Measurements from ENCODE around the gene ARHGDIG. TPM values are rescaled to one million over a fixed set of nuclear protein-coding genes. Genes with fewer than 3 reads are reported as not detected.

The ARHGDIG gene
- total and polyA plus RNA-seq, 9 of the 15 experiments (the other 6 are each of a cell fraction or from before 2014, with no cell fraction given), result 0.36 to 2.5 (median 0.64) TPM; not detected in 2

DNA sequence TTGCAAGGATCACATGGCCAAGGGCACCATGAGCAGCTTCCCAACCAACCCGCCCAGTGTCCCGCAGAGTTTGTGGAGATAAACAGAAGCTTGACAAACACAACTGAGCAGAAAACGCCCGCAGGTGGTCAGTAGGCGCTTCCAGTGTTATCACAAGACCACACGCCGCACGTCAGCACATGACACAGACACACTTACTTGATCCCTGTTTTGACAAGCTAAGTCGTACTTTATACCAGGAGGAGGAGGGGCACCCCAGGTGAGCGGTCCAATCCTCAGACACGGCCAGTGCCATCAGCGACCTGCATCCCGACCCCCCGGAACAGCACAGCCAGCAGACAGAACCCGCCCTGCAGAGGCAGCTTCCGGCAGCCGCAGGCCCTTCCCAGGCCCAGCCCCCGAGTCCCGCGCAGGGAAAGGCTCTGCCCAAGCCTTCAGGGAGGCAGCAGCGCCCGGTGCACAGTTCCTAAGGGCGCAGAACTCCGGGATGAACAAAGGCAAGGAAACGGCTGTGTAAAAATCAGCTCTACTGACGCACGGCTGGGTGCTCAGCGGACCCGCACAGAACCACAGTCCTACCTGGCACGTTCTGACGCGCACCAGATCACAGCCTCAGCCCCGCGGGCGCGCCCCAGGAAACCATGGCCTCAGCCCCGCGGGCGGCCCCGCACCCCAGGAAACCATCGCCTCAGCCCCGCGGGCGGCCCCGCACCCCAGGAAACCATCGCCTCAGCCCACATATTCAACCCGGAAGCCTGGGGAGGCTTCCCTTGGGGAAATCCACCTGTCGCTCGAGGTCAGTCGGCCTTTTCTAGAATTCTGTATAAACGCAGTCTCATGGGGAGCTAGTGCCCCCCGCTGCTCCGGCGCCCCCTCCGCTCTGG is 44.3 kb downstream of the ARHGDIG start (continued):
- TF ChIP-seq, protein P1, sequence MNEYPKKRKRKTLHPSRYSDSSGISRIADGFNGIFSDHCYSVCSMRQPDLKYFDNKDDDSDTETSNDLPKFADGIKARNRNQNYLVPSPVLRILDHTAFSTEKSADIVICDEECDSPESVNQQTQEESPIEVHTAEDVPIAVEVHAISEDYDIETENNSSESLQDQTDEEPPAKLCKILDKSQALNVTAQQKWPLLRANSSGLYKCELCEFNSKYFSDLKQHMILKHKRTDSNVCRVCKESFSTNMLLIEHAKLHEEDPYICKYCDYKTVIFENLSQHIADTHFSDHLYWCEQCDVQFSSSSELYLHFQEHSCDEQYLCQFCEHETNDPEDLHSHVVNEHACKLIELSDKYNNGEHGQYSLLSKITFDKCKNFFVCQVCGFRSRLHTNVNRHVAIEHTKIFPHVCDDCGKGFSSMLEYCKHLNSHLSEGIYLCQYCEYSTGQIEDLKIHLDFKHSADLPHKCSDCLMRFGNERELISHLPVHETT (CRISPR knock-in tag; conservative IDR thresholded peaks at IDR 0.05 in 1 of 2, IDR thresholded peaks at IDR 0.05 in 1 of 2), result peak in 1 of 2 experiments; percentile 46; a peak in 1 of 4 replicates
- TF ChIP-seq GTF2E2 (tag; IDR thresholded peaks at IDR 0.05), result no peak
- TF ChIP-seq FOXK1 (CRISPR knock-in tag; IDR thresholded peaks at IDR 0.05; ENCODE audit: borderline replicate concordance), result no peak
- no peak for TF ChIP-seq ZNF121 (CRISPR knock-in tag; conservative IDR thresholded peaks at IDR 0.05)
- no peak for TF ChIP-seq ZC3H8 (IDR thresholded peaks at IDR 0.05)
- TF ChIP-seq POLR2B (IDR thresholded peaks at IDR 0.05; ENCODE audit: low read depth, partially characterized antibody), result no peak
- TF ChIP-seq U2AF2 (optimal IDR thresholded peaks at IDR 0.05; ENCODE audit: low read depth, low read length), result no peak
- peak; percentile 92 for TF ChIP-seq CXXC5 (CRISPR knock-in tag; IDR thresholded peaks at IDR 0.05)
- TF ChIP-seq RBM25 (IDR thresholded peaks at IDR 0.05; ENCODE audit: low read depth, low read length, severe bottlenecking), result no peak
- no peak for TF ChIP-seq PRMT5 (CRISPR knock-in tag; IDR thresholded peaks at IDR 0.05)
- TF ChIP-seq ARNT (IDR thresholded peaks at IDR 0.05), result no peak
- TF ChIP-seq, protein P2, sequence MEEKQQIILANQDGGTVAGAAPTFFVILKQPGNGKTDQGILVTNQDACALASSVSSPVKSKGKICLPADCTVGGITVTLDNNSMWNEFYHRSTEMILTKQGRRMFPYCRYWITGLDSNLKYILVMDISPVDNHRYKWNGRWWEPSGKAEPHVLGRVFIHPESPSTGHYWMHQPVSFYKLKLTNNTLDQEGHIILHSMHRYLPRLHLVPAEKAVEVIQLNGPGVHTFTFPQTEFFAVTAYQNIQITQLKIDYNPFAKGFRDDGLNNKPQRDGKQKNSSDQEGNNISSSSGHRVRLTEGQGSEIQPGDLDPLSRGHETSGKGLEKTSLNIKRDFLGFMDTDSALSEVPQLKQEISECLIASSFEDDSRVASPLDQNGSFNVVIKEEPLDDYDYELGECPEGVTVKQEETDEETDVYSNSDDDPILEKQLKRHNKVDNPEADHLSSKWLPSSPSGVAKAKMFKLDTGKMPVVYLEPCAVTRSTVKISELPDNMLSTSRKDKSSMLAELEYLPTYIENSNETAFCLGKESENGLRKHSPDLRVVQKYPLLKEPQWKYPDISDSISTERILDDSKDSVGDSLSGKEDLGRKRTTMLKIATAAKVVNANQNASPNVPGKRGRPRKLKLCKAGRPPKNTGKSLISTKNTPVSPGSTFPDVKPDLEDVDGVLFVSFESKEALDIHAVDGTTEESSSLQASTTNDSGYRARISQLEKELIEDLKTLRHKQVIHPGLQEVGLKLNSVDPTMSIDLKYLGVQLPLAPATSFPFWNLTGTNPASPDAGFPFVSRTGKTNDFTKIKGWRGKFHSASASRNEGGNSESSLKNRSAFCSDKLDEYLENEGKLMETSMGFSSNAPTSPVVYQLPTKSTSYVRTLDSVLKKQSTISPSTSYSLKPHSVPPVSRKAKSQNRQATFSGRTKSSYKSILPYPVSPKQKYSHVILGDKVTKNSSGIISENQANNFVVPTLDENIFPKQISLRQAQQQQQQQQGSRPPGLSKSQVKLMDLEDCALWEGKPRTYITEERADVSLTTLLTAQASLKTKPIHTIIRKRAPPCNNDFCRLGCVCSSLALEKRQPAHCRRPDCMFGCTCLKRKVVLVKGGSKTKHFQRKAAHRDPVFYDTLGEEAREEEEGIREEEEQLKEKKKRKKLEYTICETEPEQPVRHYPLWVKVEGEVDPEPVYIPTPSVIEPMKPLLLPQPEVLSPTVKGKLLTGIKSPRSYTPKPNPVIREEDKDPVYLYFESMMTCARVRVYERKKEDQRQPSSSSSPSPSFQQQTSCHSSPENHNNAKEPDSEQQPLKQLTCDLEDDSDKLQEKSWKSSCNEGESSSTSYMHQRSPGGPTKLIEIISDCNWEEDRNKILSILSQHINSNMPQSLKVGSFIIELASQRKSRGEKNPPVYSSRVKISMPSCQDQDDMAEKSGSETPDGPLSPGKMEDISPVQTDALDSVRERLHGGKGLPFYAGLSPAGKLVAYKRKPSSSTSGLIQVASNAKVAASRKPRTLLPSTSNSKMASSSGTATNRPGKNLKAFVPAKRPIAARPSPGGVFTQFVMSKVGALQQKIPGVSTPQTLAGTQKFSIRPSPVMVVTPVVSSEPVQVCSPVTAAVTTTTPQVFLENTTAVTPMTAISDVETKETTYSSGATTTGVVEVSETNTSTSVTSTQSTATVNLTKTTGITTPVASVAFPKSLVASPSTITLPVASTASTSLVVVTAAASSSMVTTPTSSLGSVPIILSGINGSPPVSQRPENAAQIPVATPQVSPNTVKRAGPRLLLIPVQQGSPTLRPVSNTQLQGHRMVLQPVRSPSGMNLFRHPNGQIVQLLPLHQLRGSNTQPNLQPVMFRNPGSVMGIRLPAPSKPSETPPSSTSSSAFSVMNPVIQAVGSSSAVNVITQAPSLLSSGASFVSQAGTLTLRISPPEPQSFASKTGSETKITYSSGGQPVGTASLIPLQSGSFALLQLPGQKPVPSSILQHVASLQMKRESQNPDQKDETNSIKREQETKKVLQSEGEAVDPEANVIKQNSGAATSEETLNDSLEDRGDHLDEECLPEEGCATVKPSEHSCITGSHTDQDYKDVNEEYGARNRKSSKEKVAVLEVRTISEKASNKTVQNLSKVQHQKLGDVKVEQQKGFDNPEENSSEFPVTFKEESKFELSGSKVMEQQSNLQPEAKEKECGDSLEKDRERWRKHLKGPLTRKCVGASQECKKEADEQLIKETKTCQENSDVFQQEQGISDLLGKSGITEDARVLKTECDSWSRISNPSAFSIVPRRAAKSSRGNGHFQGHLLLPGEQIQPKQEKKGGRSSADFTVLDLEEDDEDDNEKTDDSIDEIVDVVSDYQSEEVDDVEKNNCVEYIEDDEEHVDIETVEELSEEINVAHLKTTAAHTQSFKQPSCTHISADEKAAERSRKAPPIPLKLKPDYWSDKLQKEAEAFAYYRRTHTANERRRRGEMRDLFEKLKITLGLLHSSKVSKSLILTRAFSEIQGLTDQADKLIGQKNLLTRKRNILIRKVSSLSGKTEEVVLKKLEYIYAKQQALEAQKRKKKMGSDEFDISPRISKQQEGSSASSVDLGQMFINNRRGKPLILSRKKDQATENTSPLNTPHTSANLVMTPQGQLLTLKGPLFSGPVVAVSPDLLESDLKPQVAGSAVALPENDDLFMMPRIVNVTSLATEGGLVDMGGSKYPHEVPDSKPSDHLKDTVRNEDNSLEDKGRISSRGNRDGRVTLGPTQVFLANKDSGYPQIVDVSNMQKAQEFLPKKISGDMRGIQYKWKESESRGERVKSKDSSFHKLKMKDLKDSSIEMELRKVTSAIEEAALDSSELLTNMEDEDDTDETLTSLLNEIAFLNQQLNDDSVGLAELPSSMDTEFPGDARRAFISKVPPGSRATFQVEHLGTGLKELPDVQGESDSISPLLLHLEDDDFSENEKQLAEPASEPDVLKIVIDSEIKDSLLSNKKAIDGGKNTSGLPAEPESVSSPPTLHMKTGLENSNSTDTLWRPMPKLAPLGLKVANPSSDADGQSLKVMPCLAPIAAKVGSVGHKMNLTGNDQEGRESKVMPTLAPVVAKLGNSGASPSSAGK (IDR thresholded peaks at IDR 0.05), result peak; percentile 82
- TF ChIP-seq SRSF3 (IDR thresholded peaks at IDR 0.05; ENCODE audit: insufficient read depth, low read length), result no peak
